Erythroblast (primary cell): ENCODE measurements around the gene TRIM54.

Source experiments
- GATA1 ChIP-seq: IDR thresholded peaks from 2 replicates; pipeline ENCODE4 v1.6.1; 2011; ENCODE audit warnings: low read depth, mild to moderate bottlenecking, control low read depth, low read length, moderate library complexity
- POLR2A ChIP-seq: IDR thresholded peaks from 2 replicates; pipeline ENCODE4 v1.6.1; 2011; ENCODE audit warnings: mild to moderate bottlenecking, low read length

GRCh38 chr2:27270131-27270530 is 12.1 kb upstream of the TRIM54 start:
- TF ChIP-seq POLR2A (no peak), GATA1 (no peak)
